Stomach smooth muscle (tissue), 2 donors: ENCODE results near the gene NOM1.

Experiments
- H3K27ac ChIP-seq: one replicate; pipeline ENCODE4 v1.7.0; 2013; ENCODE audit warnings: mild to moderate bottlenecking, low read length, inconsistent platforms
- H3K27me3 ChIP-seq, 2 donors: one replicate each; pipeline ENCODE4 v1.7.0; 2013; ENCODE audit warnings: low read length in 2 of 2; ENCODE audit not compliant: insufficient read depth in 2 of 2, control insufficient read depth in 1 of 2
- H3K36me3 ChIP-seq, 2 donors: one replicate each; pipeline ENCODE4 v1.7.0; 2013; ENCODE audit warnings: low read length in 2 of 2; ENCODE audit not compliant: control insufficient read depth in 2 of 2, insufficient read depth in 2 of 2
- H3K4me1 ChIP-seq: one replicate; pipeline ENCODE4 v1.7.0; 2013; ENCODE audit warnings: low read length; ENCODE audit not compliant: control insufficient read depth, insufficient read depth
- H3K4me3 ChIP-seq, 2 donors: one replicate each; pipeline ENCODE4 v1.7.0; 2013; ENCODE audit warnings: low read length in 2 of 2
- H3K9ac ChIP-seq, 2 donors: one replicate each; pipeline ENCODE4 v1.7.0; 2013; ENCODE audit warnings: low read length in 2 of 2, mild to moderate bottlenecking in 1 of 2
- H3K9me3 ChIP-seq, 2 donors: one replicate each; pipeline ENCODE4 v1.7.0; 2013; ENCODE audit warnings: low read length in 2 of 2; ENCODE audit not compliant: control insufficient read depth in 2 of 2
- donor health status: healthy.
- donor health status: Pancreatic carcinoma.

The NOM1 gene

GRCh38 chr7:157019718-157020451 lies 70.4 kb downstream of the NOM1 start:
- no peak overlapping the region for H3K27ac ChIP-seq
- H3K36me3 ChIP-seq, result no peaks in the 10 kb centered on the region
- peaks cover 3% of the 10 kb centered on the region in 2 donors for H3K9me3 ChIP-seq
- H3K4me3 ChIP-seq, result no peak overlapping the region
- H3K4me1 ChIP-seq, result peaks cover 24% of the 10 kb centered on the region
- H3K27me3 ChIP-seq, result peaks cover 72 to 91% of the 10 kb centered on the region in 2 donors
- H3K9ac ChIP-seq, result no peak overlapping the region

- Histone ChIP-seq H3K36me3 (no peaks in the 10 kb centered on the region), H3K9ac (no peak overlapping the region), H3K4me1 (peaks cover 24% of the 10 kb centered on the region), H3K4me3 (peak overlapping the region; percentile 40 to 52), H3K9me3 (peaks cover 3 to 4% of the 10 kb centered on the region in 2 donors), H3K27me3 (peaks cover 65 to 88% of the 10 kb centered on the region in 2 donors), H3K27ac (no peak overlapping the region)
These were observed 71.1 kb downstream of the NOM1 start for GRCh38 chr7:157020514-157021070.

- Histone ChIP-seq H3K9ac (no peak overlapping the region), H3K4me3 (peak overlapping the region; percentile 40 to 52), H3K9me3 (peaks cover 3 to 4% of the 10 kb centered on the region in 2 donors), H3K4me1 (peaks cover 24% of the 10 kb centered on the region), H3K36me3 (no peaks in the 10 kb centered on the region), H3K27me3 (peaks cover 58 to 84% of the 10 kb centered on the region in 2 donors), H3K27ac (no peak overlapping the region)
These were observed 71.8 kb downstream of the NOM1 start for GRCh38 chr7:157021071-157021870.

GRCh38 chr7:157021871-157022680 lies 72.6 kb downstream of the NOM1 start:
- Histone ChIP-seq H3K36me3 (no peaks in the 10 kb centered on the region), H3K27ac (no peak overlapping the region), H3K4me3 (no peak overlapping the region), H3K9me3 (peaks cover 3 to 4% of the 10 kb centered on the region in 2 donors), H3K9ac (no peak overlapping the region), H3K27me3 (peaks cover 50 to 76% of the 10 kb centered on the region in 2 donors), H3K4me1 (peaks cover 22% of the 10 kb centered on the region)
